ENCODE measurements around the gene NISCH.

Gene NISCH

DNA sequence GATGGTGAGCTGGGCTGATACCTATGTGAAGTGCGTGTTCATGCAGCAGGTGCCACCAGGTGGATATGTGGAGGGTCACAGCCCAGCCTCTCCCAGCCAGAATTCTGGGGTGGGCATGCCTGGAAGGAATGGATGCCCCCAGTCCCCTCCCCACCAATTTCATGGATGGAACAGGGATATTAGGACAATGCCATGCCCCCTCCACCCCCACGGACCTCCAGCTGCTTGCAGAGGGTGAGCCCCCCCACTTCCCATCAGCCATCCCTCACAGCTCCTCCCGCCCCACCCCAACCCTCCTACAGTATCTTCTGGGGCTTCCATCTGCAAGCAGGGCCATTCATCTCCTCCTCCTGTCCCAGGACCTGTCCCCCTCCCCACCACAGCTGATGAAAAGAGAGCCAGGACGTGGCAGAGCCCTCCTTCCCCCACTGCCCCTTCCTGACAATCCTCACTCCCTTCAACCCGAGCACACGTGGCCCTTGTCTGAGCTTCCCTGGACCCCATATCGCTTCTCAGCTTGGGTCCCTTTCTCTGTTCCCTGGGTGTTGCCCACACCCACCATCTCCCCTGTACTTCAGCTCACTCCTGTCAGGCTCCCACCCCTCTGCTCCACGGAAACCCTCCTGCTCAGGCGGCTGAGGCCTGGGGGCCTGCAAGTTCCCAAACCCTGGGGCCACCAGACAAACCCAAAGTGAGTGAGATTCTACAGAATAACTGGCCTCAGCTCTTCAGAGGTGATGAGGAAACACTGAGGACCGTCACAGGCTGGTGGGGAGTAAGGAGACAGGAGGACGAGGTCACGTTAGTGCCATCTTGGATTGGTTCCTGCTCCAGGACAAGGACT lies 7.7 kb upstream of the NISCH start:
- no peak for DNase-seq (ENCODE audit: low read depth, low spot score)

GRCh38 chr3:52450489-52451236 lies 4.7 kb upstream of the NISCH start:
- DNase-seq (ENCODE audit: low read depth, low spot score), result no peak

- no peak for DNase-seq (ENCODE audit: low read depth, low spot score)
Measured at GRCh38 chr3:52451237-52452083, 3.9 kb upstream of the NISCH start.

DNA sequence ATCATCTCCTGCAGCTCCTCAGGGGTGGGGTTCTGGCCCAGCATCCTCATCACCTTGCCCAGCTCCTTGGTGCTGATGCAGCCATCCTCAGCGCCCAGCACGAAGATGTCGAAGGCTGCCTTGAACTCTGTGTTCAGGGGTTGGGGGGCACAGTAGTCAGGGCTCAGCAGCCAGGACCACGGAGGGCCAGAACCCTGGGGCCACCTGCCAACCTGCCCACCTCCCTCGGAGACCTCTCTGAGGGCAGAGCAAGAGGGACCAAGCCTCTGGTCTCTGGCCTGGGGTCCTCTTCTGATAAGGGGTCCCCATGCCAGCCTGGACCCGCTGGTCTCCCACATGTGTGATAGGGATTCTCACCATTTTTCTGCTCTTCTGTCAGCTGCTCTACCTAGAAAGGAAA lies 3.3 kb upstream of the NISCH start:
- DNase-seq (ENCODE audit: low read depth, low spot score), result no peak

DNA sequence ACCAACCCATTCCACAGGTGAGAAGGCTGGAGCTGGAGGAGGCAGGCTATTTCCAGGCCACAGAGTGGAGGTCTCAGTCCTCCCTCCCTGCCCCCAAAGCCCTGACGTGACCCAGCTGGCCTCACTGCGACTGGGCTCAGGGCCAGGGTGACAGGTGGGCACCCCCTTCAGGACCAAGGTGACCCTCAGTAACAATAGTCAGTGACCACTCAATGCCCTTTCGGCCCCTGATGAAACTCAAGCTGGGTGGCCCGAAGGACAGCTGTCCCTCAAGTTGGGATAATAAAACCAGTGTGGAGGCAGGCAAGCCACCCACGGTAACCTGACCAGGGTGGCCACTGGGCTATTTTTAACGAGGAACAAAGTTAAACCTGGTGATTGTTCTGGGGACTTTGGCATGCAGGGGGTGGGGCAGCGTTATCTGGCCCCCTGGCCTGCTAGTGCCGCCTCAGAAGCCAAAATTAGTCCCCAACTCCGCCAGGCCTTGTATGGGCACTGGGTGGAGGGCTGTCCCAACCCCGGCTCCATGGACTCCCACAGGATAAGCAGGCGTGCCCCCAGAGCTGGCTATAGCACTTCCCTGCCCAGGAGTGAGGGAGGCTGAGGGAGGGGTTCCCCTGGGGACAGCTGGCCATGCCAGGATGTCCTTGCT lies 2.7 kb upstream of the NISCH start:
- DNase-seq (ENCODE audit: low read depth, low spot score), result no peak

DNA sequence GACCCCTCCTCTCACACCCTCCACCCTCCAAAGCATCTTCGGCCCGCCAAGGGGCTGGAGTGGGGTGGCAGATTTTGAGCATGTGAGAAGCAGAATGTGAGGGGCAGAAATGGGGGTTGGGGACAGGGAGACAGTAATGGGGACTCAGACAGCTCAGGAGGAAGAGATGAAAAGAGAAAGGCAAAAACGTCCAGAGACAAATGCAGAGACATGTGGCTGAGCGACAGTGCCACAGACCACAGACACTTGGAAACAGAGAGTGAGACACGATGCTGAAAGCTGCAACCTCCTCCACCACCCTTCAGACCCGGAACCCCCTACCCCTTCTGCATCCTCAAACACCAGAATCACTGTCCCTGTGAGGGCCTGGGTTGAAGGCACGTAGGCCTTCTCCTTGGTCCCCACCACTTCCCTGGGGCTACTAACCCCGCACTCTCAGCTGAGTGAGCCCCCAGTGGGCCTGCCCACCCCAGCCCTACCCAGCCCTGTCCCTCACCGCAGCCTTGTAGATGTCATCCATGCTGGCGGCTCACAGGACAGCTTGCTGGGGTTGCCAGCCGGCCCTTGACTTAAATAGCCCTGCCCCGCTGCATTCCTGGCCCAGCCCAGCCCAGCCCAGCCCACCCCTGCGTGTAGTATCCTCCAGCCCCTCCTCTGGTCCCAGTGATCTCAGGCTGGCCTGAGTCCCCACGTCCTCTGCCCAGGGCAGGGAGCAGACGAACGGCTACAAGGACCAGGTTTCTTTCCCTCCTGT lies 1.7 kb upstream of the NISCH start, which contains the start of gene TNNC1:
Gene TNNC1 (minus strand): TSS at position 546 of the 754 bp plus-strand sequence. CDS start 26 bp downstream, at position 520.
- no peak for DNase-seq (ENCODE audit: low read depth, low spot score)

GRCh38 chr3:52454250-52454937 lies 1.0 kb upstream of the NISCH start:
- DNase-seq (ENCODE audit: low read depth, low spot score), result no peak

- DNase-seq (ENCODE audit: low read depth, low spot score), result no peak
Measured at GRCh38 chr3:52454938-52455282, 494 bp upstream of the NISCH start.

DNA sequence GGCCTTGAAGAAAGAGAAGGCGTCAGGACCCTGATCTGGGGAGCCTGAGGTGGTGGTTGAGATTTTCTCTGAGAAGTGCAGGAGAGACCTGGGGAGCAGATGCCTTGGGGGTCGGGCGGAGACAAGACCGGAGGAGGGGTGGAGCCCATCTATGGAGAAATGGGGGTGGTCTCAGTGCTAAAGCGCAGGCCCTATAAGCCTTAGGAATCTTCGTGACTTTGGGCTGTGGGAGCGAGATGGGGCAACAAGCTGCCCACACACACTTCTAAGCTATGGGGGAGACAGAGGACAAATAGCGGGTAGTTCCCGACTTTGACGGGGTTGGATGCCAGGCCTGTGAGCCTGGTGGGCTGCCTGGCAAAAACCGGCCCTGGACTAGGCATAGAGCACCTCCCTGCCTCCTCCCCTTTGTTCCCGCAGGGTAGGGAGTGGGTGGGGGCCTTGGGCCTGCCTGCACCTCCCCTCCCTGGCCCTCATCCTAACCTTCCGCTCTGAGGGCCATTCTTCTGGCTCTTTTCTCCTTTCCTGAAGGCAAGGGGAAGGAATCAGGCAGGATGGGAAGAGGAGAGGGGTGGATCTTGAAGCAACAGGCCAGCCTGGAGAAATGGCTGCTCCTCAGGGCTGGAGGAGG lies 880 bp downstream of the NISCH start:
- DNase-seq (ENCODE audit: low read depth, low spot score), result no peak

DNA sequence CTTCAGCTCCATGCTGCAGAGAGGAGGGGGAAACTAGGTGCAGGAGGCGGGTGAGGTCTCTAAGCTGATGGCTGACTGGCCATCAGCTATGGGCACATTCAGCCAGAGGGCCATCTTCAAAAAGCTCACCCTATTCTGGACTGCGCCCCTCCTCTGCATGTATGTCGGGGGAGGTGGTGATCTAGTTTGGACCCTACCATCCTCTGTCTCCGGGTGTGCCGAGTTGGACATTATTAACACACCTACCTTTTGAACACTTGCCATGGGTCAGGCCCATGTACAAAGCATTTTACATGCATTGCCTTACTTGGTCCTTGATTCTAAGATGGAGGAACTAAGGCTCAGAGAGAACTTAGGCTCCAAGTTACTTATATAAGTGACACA lies 1.4 kb downstream of the NISCH start:
- no peak for DNase-seq (ENCODE audit: low read depth, low spot score)

DNA sequence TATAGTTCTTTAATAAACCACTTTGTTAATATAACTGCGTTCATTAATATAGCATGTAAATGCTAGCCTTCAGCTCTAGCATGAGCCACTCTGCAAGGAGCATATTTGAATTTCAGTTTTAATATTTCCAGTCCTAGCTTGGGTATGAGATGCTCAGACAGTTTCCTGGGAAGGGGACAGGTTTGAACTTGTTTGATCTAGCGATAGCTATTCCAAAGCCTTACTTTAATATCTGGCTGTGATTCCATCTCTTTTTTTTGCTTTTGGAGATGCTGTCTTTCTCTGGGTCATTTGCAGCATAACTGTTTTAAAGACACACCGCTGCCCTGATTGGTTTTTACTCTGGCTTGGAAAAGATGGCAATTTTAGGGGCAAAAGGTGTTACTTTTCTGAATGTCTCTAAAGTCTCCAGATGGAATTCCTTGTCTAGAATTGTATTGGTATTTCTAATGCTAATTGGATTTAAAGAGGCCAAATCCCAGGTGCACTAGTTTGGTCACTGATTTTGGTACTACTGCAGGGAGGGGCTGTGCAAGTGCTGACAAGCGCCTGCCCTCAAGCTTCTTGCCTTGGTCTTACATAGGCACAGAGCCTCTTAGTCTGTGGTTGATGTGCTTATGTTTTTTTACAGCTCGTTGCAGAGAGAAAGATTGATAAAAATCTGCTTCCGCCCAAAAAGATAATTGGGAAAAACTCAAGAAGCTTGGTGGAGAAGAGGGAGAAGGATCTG lies 2.8 kb downstream of the NISCH start:
- DNase-seq (ENCODE audit: low read depth, low spot score), result no peak

DNA sequence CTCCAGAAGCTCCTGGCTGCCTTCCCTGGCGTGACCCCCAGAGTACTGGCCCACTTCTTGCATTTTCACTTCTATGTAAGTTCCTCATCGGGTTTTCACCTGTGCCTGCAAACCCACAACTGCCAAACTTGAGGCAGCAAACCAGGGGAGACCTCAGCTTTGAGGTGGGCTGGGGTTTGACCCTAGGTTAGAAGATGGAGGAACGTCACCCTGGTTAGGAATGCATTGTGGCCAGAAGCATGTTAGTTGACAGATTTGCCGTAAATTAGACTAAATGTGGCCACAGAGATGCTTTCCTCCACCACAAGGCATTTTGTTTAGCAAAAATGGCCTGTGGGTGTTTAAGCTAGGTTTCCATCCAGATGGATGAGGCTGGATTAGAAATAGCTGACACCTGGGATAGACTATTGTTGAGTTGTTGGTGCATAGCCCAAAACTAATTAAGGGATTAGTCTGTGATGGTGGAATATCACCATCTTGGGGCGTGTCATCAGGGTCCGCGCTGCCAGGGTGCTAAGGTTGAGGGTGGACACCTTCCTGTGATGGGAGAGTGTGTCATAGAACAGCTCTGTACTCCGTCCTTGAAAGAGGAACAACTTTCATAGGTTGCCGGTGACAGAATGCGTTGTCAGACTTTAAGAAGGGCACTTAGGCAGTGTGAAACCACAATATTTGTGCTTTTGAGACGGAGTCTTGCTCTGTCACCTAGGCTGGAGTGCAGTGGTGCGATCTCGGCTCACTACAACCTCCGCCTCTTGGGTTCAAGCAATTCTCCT lies 3.6 kb downstream of the NISCH start:
- DNase-seq (ENCODE audit: low read depth, low spot score), result no peak

- no peak for DNase-seq (ENCODE audit: low read depth, low spot score)
Measured at GRCh38 chr3:52461874-52462273, 6.5 kb downstream of the NISCH start.

DNA sequence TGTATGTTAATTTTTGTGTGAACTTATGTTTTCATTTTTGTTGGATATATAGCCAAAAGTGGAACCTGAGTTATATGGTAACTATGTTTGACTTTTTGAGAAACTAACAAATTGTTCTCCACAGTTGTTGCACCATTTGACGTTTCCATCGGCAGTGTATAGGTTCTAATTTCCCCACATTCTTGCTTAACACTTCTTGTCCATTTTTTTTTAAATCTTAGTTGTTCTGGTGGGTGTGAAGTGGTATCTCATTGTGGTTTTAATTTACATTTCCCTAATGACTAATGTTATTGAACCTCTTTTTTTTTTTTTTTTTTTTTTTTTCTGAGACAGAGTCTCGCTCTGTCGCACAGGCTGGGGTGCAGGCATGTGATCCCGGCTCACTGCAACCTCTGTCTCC lies 8.0 kb downstream of the NISCH start:
- no peak for DNase-seq (ENCODE audit: low read depth, low spot score)

GRCh38 chr3:52468336-52468735 lies 12.9 kb downstream of the NISCH start:
- no peak for DNase-seq (ENCODE audit: low read depth, low spot score)

- DNase-seq (ENCODE audit: low read depth, low spot score), result no peak
Measured at GRCh38 chr3:52469001-52469400, 13.6 kb downstream of the NISCH start.

DNA sequence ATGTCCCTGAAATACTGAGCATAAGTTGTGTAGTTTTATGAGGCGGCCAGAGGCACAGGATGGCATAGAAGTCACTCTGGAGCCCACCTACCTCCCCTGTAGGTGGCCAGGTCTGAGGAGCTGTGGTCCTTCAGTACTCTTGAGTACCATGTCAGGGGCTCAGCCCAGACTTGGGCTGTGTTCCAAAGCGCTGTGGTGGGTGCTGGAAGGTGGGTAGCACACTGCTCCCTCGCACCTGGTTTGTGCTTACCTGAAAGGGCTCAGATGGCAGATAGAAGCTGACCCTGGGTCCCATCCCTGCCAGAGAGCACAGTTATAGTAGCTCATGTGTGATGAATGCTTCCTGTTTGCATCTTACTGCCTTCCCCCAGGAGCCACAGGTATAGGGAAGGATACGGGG lies 15.5 kb downstream of the NISCH start:
- no peak for DNase-seq (ENCODE audit: low read depth, low spot score)

Measured in activated naive CD8-positive, alpha-beta T cell treated with anti-CD3 and anti-CD28 coated beads, Interleukin-2, amount 50 U/mL, for 16 hours (primary cell).